22Rv1 (cell line): ENCODE results near the gene MAGEF1.

Experiments used
- H3K27ac ChIP-seq: fragments of 450-650 bp; 2 replicates; pipeline ENCODE4 v1.5.1; 2017
- ZFX ChIP-seq: fragments of 450-650 bp; IDR thresholded peaks from 2 replicates; pipeline ENCODE4 v1.6.1; 2017; ENCODE audit warnings: antibody characterized with exemption, borderline replicate concordance
- TF ChIP-seq, protein P1 (sequence below): fragments of 450-650 bp; IDR thresholded peaks from 2 replicates; pipeline ENCODE4 v1.5.1; 2017; ENCODE audit warnings: mild to moderate bottlenecking

MAGEF1 gene

GRCh38 chr3:184679056-184679816 is 32.6 kb downstream of the MAGEF1 start:
- TF ChIP-seq, protein P1, sequence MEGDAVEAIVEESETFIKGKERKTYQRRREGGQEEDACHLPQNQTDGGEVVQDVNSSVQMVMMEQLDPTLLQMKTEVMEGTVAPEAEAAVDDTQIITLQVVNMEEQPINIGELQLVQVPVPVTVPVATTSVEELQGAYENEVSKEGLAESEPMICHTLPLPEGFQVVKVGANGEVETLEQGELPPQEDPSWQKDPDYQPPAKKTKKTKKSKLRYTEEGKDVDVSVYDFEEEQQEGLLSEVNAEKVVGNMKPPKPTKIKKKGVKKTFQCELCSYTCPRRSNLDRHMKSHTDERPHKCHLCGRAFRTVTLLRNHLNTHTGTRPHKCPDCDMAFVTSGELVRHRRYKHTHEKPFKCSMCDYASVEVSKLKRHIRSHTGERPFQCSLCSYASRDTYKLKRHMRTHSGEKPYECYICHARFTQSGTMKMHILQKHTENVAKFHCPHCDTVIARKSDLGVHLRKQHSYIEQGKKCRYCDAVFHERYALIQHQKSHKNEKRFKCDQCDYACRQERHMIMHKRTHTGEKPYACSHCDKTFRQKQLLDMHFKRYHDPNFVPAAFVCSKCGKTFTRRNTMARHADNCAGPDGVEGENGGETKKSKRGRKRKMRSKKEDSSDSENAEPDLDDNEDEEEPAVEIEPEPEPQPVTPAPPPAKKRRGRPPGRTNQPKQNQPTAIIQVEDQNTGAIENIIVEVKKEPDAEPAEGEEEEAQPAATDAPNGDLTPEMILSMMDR, result no peak
- no peak for TF ChIP-seq ZFX
- no peak overlapping the region for H3K27ac ChIP-seq

DNA sequence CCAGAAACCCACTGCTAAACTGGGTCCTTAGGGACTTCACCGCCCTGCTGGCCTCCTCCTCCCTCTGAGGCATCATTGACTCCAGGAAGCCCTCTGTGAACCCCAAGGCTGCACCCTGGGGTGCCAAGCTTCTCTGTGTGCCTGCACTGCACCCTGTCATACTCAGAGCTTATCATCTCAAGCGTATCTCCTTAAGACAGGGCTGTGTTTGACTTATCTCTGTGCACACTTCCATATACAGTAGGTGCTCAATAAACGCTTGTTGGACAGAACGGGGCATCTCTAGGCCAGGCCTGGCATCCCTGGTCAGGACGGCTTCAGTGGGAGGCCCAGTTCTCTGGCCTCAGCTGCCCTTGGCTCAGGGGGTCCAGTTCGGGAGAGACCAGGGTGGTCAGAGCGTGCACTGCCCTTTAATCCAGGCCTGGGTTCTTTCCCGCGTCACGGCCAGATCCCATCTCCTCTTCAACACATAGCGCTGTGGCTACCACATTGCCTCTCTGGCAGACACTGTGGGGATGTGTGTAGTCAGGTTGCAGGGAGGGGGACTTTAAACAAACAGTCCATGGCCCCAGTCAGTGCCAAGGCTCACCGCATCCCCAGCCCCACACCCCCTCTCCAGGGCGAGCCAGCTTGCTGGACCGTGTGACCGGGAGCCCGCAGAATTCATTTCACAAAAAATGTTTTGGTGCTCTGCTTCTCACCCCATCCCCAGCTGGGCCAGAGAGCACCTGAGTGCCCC is 33.4 kb downstream of the MAGEF1 start:
- TF ChIP-seq, protein P1, result no peak
- TF ChIP-seq ZFX, result no peak
- H3K27ac ChIP-seq, result no peak overlapping the region

- TF ChIP-seq, protein P1, result no peak
- no peak for TF ChIP-seq ZFX
- no peak overlapping the region for H3K27ac ChIP-seq
Measured at GRCh38 chr3:184677344-184678316, 34.2 kb downstream of the MAGEF1 start.

DNA sequence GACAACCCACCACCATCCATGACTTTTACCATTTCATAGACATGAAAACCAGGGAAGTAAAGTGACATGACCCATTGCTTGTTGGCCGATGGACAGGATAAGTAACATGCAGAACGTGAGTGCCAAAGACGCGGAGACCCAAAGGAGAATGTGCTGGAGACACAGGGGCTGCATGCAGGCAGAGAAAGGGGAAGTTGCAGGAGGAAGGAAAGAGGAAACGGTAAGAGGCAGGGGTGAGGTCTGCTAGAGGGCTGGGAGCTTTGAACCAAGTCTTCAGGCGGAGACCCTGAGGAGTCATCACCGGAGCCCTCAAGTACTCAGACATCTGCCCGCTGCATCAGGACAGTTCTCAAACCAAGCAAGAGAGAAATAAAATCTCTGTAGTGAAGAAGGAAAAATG is 34.9 kb downstream of the MAGEF1 start:
- no peak for TF ChIP-seq ZFX
- TF ChIP-seq, protein P1, result no peak
- no peak overlapping the region for H3K27ac ChIP-seq

DNA sequence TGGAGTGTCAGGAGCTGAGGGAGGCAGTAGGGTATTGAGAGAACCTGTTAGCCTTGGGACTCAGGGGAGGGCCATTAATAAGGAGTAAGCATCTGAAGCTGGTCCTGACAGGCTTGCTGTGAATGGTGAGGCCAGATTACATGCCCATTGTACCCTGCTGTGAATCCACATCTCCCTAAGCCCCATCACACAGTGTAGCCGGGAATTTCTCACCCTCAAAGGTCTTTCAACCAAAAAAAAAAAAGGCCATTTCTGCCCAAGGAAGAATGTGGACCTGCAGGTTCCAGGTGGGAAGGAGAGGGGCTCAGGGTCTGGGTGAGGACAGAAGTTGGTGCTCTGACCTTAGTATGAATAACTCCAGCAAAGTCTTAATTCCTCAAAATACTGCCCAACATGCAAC is 37.2 kb downstream of the MAGEF1 start:
- TF ChIP-seq ZFX, result no peak
- H3K27ac ChIP-seq, result no peak overlapping the region

DNA sequence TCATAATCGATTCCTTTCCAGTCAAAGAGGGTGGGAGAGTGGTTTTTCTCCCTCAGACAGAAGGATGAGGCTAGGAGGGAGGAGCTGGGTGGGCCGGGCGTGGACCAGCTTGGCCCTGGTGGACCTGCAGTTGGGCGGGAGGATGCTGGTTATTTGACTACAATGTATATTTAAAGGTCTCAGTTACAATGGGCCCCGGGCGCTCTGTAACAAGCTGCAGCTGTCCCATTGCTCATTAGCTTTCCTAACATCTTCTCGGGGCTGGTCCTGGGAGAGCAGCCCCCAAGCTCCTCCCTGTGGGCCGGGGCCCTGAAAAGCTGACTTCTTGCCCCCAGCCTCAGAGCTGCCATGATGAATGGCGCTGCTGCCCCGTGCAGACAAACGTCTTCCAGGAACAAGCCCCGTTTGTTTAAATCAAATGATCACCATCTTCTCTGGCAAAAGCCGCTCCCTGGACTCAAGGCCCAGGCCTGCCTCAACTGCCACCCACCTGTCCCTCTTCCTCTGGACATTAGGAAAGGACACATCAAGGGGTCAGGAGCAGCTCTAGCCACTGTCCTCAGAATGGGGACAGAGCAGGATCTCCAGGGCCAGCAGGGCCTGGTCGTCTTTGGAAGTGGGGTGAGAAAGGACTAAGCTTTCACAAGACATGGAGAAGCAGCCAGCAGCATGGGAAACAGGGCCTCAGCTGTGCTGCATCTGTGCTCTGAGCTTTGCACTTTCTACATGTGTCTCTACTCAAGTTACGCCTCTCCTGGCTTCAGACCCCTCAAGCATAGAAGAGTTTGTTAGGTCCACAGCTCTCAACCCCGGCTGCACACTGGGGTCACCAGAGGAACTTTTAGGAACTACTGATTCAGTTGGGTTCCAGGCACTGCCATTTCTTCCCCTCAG is 38.6 kb downstream of the MAGEF1 start:
- no peak overlapping the region for H3K27ac ChIP-seq
- TF ChIP-seq, protein P1, result no peak
- TF ChIP-seq ZFX, result no peak

GRCh38 chr3:184672335-184672734 is 39.5 kb downstream of the MAGEF1 start:
- TF ChIP-seq, protein P1, result no peak
- TF ChIP-seq ZFX, result no peak
- no peak overlapping the region for H3K27ac ChIP-seq
